Activated naive CD4-positive, alpha-beta T cell treated with anti-CD3 and anti-CD28 coated beads for 36 hours (primary cell): ENCODE data around the gene MAL. TPM values are rescaled to one million over a fixed set of nuclear protein-coding genes. Genes with fewer than 3 reads are reported as not detected.
A peak's percentile ranks its signal among the peaks of the same experiment; 100 is the strongest.
"Not testable (repeated sequence)": the region's sequence is repeated elsewhere in the genome, so short reads cannot be mapped to it uniquely, and the experiment has no call there.

ENCODE experiments used
- CTCF ChIA-PET: fragments of 350-600 bp; sonication (Branson Sonifier 250); formaldehyde crosslinking; loops from one replicate; lab custom pipeline; 2021; ENCODE audit warnings: antibody characterized with exemption; lab: Charles Lee
- DNase-seq: peaks from one replicate; pipeline ENCODE4 v3.0.0-alpha.2; 2020
- H3K27ac Mint-ChIP-seq: one replicate; pipeline ENCODE4 v1.8.0; 2021; ENCODE audit warnings: mild to moderate bottlenecking, mixed read lengths
- H3K27me3 Mint-ChIP-seq: one replicate; pipeline ENCODE4 v1.8.0; 2021; ENCODE audit warnings: low read depth, mixed read lengths
- H3K36me3 Mint-ChIP-seq: one replicate; pipeline ENCODE4 v1.8.0; 2021; ENCODE audit warnings: low read depth, mixed read lengths
- H3K4me1 Mint-ChIP-seq: one replicate; pipeline ENCODE4 v1.8.0; 2021; ENCODE audit warnings: low read depth, mixed read lengths
- H3K4me3 Mint-ChIP-seq: one replicate; pipeline ENCODE4 v1.8.0; 2021; ENCODE audit warnings: mild to moderate bottlenecking, moderate library complexity, mixed read lengths
- H3K9me3 Mint-ChIP-seq: one replicate; pipeline ENCODE4 v1.8.0; 2021; ENCODE audit warnings: mixed read lengths
- intact Hi-C: fragments of 100-400 bp; cut with micrococcal nuclease; formaldehyde crosslinking; loops from one replicate; pipeline ENCODE4 v1.15.1; 2023
- total RNA-seq, 2 experiments: library from RNA; stranded (reverse); gene quantifications; one replicate each; pipeline ENCODE4 v1.2.3, GENCODE V29; 2021

Gene MAL
- total RNA-seq, 2 experiments from 2014 or later = 22.3 to 23.5 TPM

DNA sequence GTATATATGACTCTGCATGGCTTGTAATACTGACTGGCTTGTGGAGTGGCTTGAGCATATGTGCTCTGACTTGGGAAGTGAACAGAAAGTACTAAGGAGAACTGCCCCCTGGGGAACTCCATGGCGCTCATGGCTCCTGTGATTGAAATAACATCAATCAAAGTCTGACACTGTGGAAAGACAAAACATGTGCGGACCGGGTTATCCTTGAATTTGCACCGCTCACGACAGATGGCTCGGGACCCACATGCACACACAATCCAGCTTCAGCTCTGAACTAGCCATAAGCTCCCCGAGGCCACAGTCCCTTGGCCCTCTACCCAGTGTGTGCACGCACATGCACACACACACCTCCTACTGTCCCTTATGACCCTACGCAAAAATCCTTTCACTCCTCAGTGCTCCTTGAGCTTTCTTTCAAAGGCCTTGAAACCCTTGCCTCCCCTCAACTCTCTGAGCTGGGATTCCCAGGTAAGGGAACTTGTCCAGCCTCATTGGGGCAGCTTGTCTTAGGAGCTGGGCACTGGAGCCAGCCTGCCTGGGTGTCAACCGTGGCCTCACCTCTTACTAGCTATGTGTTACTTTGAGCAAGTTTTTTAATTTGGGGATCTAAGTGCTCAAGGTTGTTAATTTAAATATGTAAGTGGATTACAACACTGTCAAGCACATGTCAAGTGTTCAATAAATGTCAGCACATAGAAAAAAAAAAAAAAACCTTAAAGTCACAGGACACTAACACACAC is 52.5 kb downstream of the MAL start:
- H3K27me3 Mint-ChIP-seq = no peaks in the 10 kb centered on the region
- no peaks in the 10 kb centered on the region for H3K9me3 Mint-ChIP-seq
- intact Hi-C loops = loop anchor here (5.0 kb wide), 1 partner anchor 206 kb away; the partner anchor contains the start of gene TEKT4
- CTCF ChIA-PET = interaction anchor here (0.9 to 13.5 kb wide), 17 partner anchors 10 to 121 kb away, joined by 3 to 416 read pairs (median 7); partner anchors contain the start of genes MAL and MRPS5
- no peak for DNase-seq
- no peak overlapping the region for H3K4me3 Mint-ChIP-seq
- H3K36me3 Mint-ChIP-seq = no peaks in the 10 kb centered on the region
- peaks cover 60% of the 10 kb centered on the region for H3K4me1 Mint-ChIP-seq
- no peak overlapping the region for H3K27ac Mint-ChIP-seq

DNA sequence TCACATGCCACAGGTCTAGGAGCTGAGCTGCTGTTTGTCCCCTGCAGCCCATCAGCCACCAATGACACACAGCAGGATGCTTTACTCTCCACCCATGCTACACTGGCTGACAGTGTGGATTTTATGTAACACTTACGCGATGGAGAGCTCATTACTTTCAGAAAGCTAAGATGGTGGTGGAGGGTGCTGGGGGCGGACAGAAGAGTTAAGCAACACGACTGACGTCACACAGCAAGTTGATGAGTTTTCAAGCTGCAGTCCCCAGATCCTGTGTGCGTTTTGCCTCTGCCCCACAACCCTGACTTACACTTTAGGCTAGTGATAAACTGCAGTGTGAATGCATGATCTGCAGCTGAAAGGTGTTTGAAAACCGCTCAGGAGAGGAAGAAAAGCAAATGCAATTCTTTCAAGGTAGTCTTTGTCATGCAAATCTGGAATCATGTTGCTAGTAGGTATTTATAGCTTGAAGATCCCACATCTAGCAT is 53.7 kb downstream of the MAL start:
- Mint-ChIP-seq H3K4me1 (peaks cover 50% of the 10 kb centered on the region), H3K9me3 (no peaks in the 10 kb centered on the region), H3K27me3 (no peaks in the 10 kb centered on the region), H3K4me3 (no peak overlapping the region), H3K36me3 (no peaks in the 10 kb centered on the region), H3K27ac (peak overlapping the region; percentile 24)
- DNase-seq = peak; percentile 51
- CTCF ChIA-PET = interaction anchor here (0.7 to 13.5 kb wide), 22 partner anchors 10 to 122 kb away, joined by 3 to 416 read pairs (median 7); partner anchors contain the start of genes MAL, MRPS5 and ZNF2
- intact Hi-C loops = loop anchor here (5.0 kb wide), 1 partner anchor 207 kb away; the partner anchor contains the start of gene TEKT4

DNA sequence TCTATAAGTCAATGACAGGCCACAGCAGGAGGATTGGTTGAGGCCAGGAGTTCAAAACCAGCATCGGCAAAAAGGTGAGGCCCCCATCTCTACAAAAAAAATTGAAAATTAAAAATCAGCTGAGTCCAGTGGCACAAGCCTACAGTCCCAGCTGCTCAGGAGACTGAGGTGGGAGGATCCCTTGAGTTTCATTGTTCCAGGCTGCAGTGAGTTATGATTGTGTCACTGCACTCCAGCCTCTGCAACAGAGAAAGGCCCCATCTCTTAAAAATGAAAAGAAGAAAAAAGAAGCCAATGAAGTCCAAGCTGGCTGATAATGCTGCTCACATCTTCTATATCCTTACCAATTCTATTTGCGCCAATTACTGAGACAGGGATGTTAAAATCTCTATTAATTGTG is 57.0 kb downstream of the MAL start:
- CTCF ChIA-PET = interaction anchor here (10.5 to 13.5 kb wide), 3 partner anchors 24 to 59 kb away, joined by 152 to 416 read pairs (median 241); partner anchors contain the start of genes MAL and MRPS5
- peaks cover 18% of the 10 kb centered on the region for H3K36me3 Mint-ChIP-seq
- no peak overlapping the region for H3K4me3 Mint-ChIP-seq
- intact Hi-C loops = no loop called here
- no peaks in the 10 kb centered on the region for H3K27me3 Mint-ChIP-seq
- peaks cover 21% of the 10 kb centered on the region for H3K4me1 Mint-ChIP-seq
- DNase-seq = no peak
- no peaks in the 10 kb centered on the region for H3K9me3 Mint-ChIP-seq
- H3K27ac Mint-ChIP-seq = no peak overlapping the region

DNA sequence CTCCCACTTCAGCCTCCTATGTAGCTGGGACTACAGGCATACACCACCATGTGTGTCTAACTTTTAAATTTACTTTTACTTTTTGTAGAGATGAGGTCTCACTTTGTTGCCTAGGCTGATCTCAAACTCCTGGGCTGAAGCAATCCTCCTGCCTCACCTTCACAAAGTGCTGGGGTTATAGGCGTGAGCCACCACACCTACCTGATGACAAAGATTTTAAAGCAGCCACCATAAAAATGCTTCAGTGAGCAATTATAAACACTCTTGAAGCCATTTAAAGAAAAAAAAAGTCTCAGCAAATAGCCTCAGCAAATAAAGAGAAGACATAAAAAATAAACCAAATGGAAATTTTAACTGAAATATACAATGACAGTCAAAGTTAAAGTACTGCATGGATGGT is 60.5 kb downstream of the MAL start:
- Mint-ChIP-seq H3K36me3 (peaks cover 25% of the 10 kb centered on the region), H3K9me3 (no peaks in the 10 kb centered on the region), H3K4me3 (no peak overlapping the region), H3K27ac (no peak overlapping the region), H3K4me1 (no peaks in the 10 kb centered on the region), H3K27me3 (no peaks in the 10 kb centered on the region)
- CTCF ChIA-PET = no interaction called here
- no peak for DNase-seq
- intact Hi-C loops = no loop called here

DNA sequence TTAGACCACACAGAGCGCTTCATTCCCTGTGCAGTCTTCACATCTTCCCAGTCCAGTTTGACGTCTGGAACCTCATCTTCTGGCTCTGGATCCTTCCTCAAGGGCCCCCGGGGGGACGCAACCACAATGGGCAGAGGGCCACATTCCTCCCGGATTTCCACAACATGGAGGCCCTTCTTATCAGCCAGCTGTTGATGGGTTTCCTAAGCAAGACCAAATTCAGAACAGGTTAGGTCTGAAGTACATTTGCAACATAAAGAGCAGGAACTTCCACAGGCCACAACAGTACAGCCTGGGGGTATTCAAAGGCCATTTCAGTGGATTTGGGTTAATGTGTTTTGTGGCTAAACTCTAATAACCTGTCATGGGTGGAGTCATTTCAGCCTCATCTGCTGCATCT is 61.9 kb downstream of the MAL start:
- Mint-ChIP-seq H3K4me3 (no peak overlapping the region), H3K36me3 (peaks cover 30% of the 10 kb centered on the region), H3K27me3 (no peaks in the 10 kb centered on the region), H3K27ac (no peak overlapping the region), H3K4me1 (no peaks in the 10 kb centered on the region), H3K9me3 (no peaks in the 10 kb centered on the region)
- no peak for DNase-seq
- CTCF ChIA-PET = interaction anchor here (1.0 to 1.3 kb wide), 2 partner anchors 11 to 65 kb away, joined by 3 to 6 read pairs; no protein-coding TSS in a partner anchor
- intact Hi-C loops = no loop called here

DNA sequence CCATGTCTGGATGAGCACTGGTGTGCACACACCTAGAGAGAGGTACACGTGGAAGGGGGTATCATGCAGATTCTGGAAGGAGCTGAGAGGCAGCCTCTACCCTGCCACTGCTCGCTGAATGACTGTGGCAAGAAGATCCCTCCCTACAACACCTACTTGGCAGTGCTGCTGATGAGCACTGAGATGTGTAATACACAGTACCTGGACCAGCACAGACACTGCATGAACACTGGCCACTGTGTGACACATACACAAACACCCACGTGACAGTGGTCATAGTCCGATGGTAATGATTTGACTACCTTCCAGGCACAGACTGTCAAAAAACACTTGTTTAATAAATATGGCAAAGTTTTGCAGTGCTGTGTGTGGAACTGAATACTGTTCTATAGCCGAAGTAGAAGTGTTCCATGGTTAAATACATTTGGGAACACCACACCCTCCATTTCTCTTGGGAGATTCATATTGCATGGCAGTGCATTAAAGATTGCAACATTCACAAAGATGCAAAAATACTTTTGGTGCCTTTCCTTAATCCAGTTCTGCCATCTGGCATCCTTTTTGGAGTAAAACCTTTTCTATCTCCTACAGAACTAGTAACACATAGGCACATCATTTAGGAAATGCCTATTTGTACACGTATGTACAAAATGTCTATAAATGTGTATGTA is 66.5 kb downstream of the MAL start:
- intact Hi-C loops = no loop called here
- no peak for DNase-seq
- H3K4me3 Mint-ChIP-seq = no peak overlapping the region
- peaks cover 43% of the 10 kb centered on the region for H3K36me3 Mint-ChIP-seq
- no peak overlapping the region for H3K27ac Mint-ChIP-seq
- peaks cover 18% of the 10 kb centered on the region for H3K4me1 Mint-ChIP-seq
- CTCF ChIA-PET = interaction anchor here (1.0 to 4.5 kb wide), 3 partner anchors 13 to 68 kb away, joined by 4 to 24 read pairs (median 8); no protein-coding TSS in a partner anchor
- no peaks in the 10 kb centered on the region for H3K27me3 Mint-ChIP-seq
- H3K9me3 Mint-ChIP-seq = no peaks in the 10 kb centered on the region

DNA sequence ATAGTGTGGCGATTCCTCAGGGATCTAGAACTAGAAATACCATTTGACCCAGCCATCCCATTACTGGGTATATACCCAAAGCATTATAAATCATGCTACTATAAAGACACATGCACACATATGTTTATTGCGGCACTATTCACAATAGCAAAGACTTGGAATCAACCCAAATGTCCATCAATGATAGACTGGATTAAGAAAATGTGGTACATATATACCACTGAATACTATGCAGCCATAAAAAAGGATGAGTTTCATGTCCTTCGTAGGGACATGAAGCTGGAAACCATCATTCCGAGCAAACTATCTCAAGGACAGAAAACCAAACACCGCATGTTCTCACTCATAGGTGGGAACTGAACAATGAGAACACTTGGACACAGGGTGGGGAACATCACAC is 72.8 kb downstream of the MAL start:
- CTCF ChIA-PET, H3K9me3 Mint-ChIP-seq, intact Hi-C loops, DNase-seq, H3K27me3 Mint-ChIP-seq, H3K4me3 Mint-ChIP-seq, H3K27ac Mint-ChIP-seq: not testable (repeated sequence)
- Mint-ChIP-seq H3K36me3 (peaks cover 68% of the 10 kb centered on the region), H3K4me1 (peaks cover 22% of the 10 kb centered on the region)

DNA sequence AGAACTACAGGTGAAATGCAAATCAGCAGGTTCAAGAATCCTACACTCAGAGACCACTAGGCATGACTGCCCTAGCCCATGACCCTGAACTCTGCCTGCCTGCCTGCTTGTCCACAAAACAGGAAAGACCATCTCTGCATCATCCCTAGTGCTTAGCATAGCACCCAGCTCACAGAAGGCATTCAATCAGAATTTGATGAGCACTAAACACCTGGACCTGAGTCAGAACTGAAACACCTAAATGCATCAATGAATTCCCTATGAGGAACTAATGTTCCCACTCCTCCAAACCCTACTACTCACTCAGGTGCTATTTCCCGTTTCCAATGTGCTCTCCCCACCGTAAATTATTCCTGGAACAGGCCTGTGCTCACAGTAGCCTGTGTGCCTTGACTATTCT is 74.4 kb downstream of the MAL start:
- no peak for DNase-seq
- H3K27ac Mint-ChIP-seq = no peak overlapping the region
- peaks cover 22% of the 10 kb centered on the region for H3K4me1 Mint-ChIP-seq
- CTCF ChIA-PET = no interaction called here
- intact Hi-C loops = no loop called here
- H3K9me3 Mint-ChIP-seq = no peaks in the 10 kb centered on the region
- H3K4me3 Mint-ChIP-seq = no peak overlapping the region
- H3K36me3 Mint-ChIP-seq = peaks cover 62% of the 10 kb centered on the region
- H3K27me3 Mint-ChIP-seq = no peaks in the 10 kb centered on the region

Other genes with a start within 250 kb of the MAL start
- not detected for gene TEKT4, start 154.3 kb upstream of the MAL start, total RNA-seq
- gene MRPS5, start 96.1 kb downstream of the MAL start, total RNA-seq = 10 to 100 TPM; 90.4 to 96.0 TPM
- gene ZNF514, start 134.1 kb downstream of the MAL start, total RNA-seq = 1 to 10 TPM; 9.1 to 9.7 TPM
- 1 to 10 TPM; 2.6 to 3.1 TPM for gene ZNF2, start 140.1 kb downstream of the MAL start, total RNA-seq
- 1 to 10 TPM; 2.7 to 3.1 TPM for gene ZNF892, start 181.8 kb downstream of the MAL start, total RNA-seq
- under 1 TPM; 0.45 to 0.89 TPM for gene PROM2, start 248.7 kb downstream of the MAL start, total RNA-seq